ENCODE measurements around the gene KCNMB3.
"Not testable (repeated sequence)": the region's sequence is repeated elsewhere in the genome, so short reads cannot be mapped to it uniquely, and the experiment has no call there.

Gene KCNMB3

GRCh38 chr3:179233043-179233442 lies 17.9 kb downstream of the KCNMB3 start:
- in situ Hi-C loops (cut with MboI; ENCODE audit: low sequenced_read_pairs, unreplicated experiment): no loop called here
- DNase-seq (ENCODE audit: low spot score): no peak
- TF ChIP-seq CTCF (IDR thresholded peaks at IDR 0.05; ENCODE audit: borderline replicate concordance, control extremely low read depth, extremely low read depth, insufficient read depth, missing control alignments): no peak

- in situ Hi-C loops (cut with MboI; ENCODE audit: low sequenced_read_pairs, unreplicated experiment): no loop called here
- no peak for DNase-seq (ENCODE audit: low spot score)
- no peak for TF ChIP-seq CTCF (IDR thresholded peaks at IDR 0.05; ENCODE audit: borderline replicate concordance, control extremely low read depth, extremely low read depth, insufficient read depth, missing control alignments)
Observed at GRCh38 chr3:179229177-179229576, 21.7 kb downstream of the KCNMB3 start.

- DNase-seq (ENCODE audit: low spot score): no peak
- in situ Hi-C loops (cut with MboI; ENCODE audit: low sequenced_read_pairs, unreplicated experiment): no loop called here
Observed at GRCh38 chr3:179227349-179227748, 23.6 kb downstream of the KCNMB3 start.

GRCh38 chr3:179224584-179224983 lies 26.3 kb downstream of the KCNMB3 start:
- TF ChIP-seq CTCF (IDR thresholded peaks at IDR 0.05; ENCODE audit: borderline replicate concordance, control extremely low read depth, extremely low read depth, insufficient read depth, missing control alignments): no peak

More at GRCh38 chr3:179227349-179227748, 23.6 kb downstream of the KCNMB3 start:
- TF ChIP-seq CTCF (IDR thresholded peaks at IDR 0.05; ENCODE audit: borderline replicate concordance, control extremely low read depth, extremely low read depth, insufficient read depth, missing control alignments): no peak

GRCh38 chr3:179223548-179223947 lies 27.4 kb downstream of the KCNMB3 start:
- in situ Hi-C loops (cut with MboI; ENCODE audit: low sequenced_read_pairs, unreplicated experiment): no loop called here
- no peak for TF ChIP-seq CTCF (IDR thresholded peaks at IDR 0.05; ENCODE audit: borderline replicate concordance, control extremely low read depth, extremely low read depth, insufficient read depth, missing control alignments)
- no peak for DNase-seq (ENCODE audit: low spot score)

More at GRCh38 chr3:179224584-179224983, 26.3 kb downstream of the KCNMB3 start:
- in situ Hi-C loops (cut with MboI; ENCODE audit: low sequenced_read_pairs, unreplicated experiment): no loop called here
- no peak for DNase-seq (ENCODE audit: low spot score)

- DNase-seq (ENCODE audit: low spot score); in situ Hi-C loops (cut with MboI; ENCODE audit: low sequenced_read_pairs, unreplicated experiment): not testable (repeated sequence)
Observed at GRCh38 chr3:179218213-179218612, 32.7 kb downstream of the KCNMB3 start.

GRCh38 chr3:179215550-179215949 lies 35.4 kb downstream of the KCNMB3 start:
- in situ Hi-C loops (cut with MboI; ENCODE audit: low sequenced_read_pairs, unreplicated experiment); DNase-seq (ENCODE audit: low spot score): not testable (repeated sequence)

GRCh38 chr3:179200790-179201189 lies 50.1 kb downstream of the KCNMB3 start:
- no peak for TF ChIP-seq CTCF (IDR thresholded peaks at IDR 0.05; ENCODE audit: borderline replicate concordance, control extremely low read depth, extremely low read depth, insufficient read depth, missing control alignments)
- DNase-seq (ENCODE audit: low spot score): no peak
- in situ Hi-C loops (cut with MboI; ENCODE audit: low sequenced_read_pairs, unreplicated experiment): no loop called here

Data from GM13976 (cell line).